Upper lobe of left lung (tissue), 6 donors: ENCODE measurements around the gene COBLL1. TPM values are rescaled to one million over a fixed set of nuclear protein-coding genes. Genes with fewer than 3 reads are reported as not detected.

ENCODE experiments used
- ATAC-seq, 2 donors: fragments of 200-7000 bp; cut with Tn5 transposase; one replicate each; pipeline ENCODE4 v1.9.1; 2022; ENCODE audit warnings: mild to moderate bottlenecking in 2 of 2, moderate library complexity in 2 of 2; ENCODE audit not compliant: low FRiP score in 2 of 2
- DNase-seq, 2 donors: peaks; one replicate each; pipeline ENCODE4 v3.0.0-alpha.2; 2019 to 2020
- H3K27ac ChIP-seq, 4 donors: fragments of 200-600 bp; sonication (generic); one replicate each; pipeline ENCODE4 v1.5.1; 2016 to 2019
- H3K27me3 ChIP-seq, 4 donors: fragments of 200-600 bp; sonication (generic); one replicate each; pipeline ENCODE4 v1.5.1; 2017 to 2019
- H3K36me3 ChIP-seq, 4 donors: fragments of 200-600 bp; sonication (generic); one replicate each; pipeline ENCODE4 v1.5.1; 2016 to 2019
- H3K4me1 ChIP-seq, 4 donors: fragments of 200-600 bp; sonication (generic); one replicate each; pipeline ENCODE4 v1.5.1; 2018 to 2019
- H3K4me3 ChIP-seq, 4 donors: fragments of 200-600 bp; sonication (generic); one replicate each; pipeline ENCODE4 v1.5.1; 2017 to 2019; ENCODE audit warnings: mild to moderate bottlenecking in 2 of 4, moderate library complexity in 1 of 4
- H3K9me3 ChIP-seq, 4 donors: fragments of 200-600 bp; sonication (generic); one replicate each; pipeline ENCODE4 v1.5.1; 2018 to 2019
- CTCF ChIP-seq, 6 experiments: fragments of 450-650 bp in 4 of 6; fragments of 200-600 bp in 2 of 6; sonication (generic) in 2 of 6; IDR thresholded peaks; one replicate each; pipeline ENCODE4 v1.5.1; 2016 to 2019; ENCODE audit warnings: antibody characterized with exemption in 6 of 6
- EP300 ChIP-seq, 4 donors: sonication (generic); formaldehyde crosslinking; IDR thresholded peaks; one replicate each; pipeline ENCODE4 v1.5.1; 2017; ENCODE audit warnings: antibody characterized with exemption in 4 of 4, control low read depth in 2 of 4
- POLR2A ChIP-seq, 4 donors: fragments of 450-650 bp; IDR thresholded peaks; one replicate each; pipeline ENCODE4 v1.5.1; 2016 to 2017; ENCODE audit warnings: antibody characterized with exemption in 4 of 4, mild to moderate bottlenecking in 2 of 4
- POLR2AphosphoS5 ChIP-seq, 2 donors: sonication (generic); formaldehyde crosslinking; IDR thresholded peaks; one replicate each; pipeline ENCODE4 v1.5.1; 2017; ENCODE audit warnings: antibody characterized with exemption in 2 of 2
- WGBS, 2 donors: methylation state at CpG; one replicate each; pipeline ENCODE4 v1.1.5; 2017 to 2018; 5-methylcytosine and 5-hydroxymethylcytosine counted together
- total RNA-seq, 6 donors: library from RNA; depleted of rRNA in 4 of 6; stranded (reverse); fragments of >200 nt in 4 of 6; gene quantifications; one replicate each; pipeline versions ENCODE4 v1.1.0 to v1.2.1, GENCODE V29; 2016 to 2021
- donor health status: DM: no; HTN: no; CAD: no; lungs with moderate emphysema.
- donor health status: DM: no; HTN: yes; CAD: no; lungs with severe emphysema.

COBLL1 gene
- total RNA-seq, 6 donors from 2014 or later = 64.3 to 128 (median 90.1) TPM

- H3K27ac ChIP-seq = no peak overlapping the region
- TF ChIP-seq CTCF (IDR thresholded peaks at IDR 0.05) (no peak), POLR2A (IDR thresholded peaks at IDR 0.05) (no peak), EP300 (IDR thresholded peaks at IDR 0.05) (no peak), POLR2AphosphoS5 (IDR thresholded peaks at IDR 0.05) (no peak)
- 78 to 84% methylated on average over 9 of the region's 9 CpGs for WGBS, 2 donors
Observed at GRCh38 chr2:164882276-164882675, 40.7 kb upstream of the COBLL1 start.

GRCh38 chr2:164881524-164881923 lies 39.9 kb upstream of the COBLL1 start:
- H3K9me3 ChIP-seq = no peaks in the 10 kb centered on the region
- H3K4me3 ChIP-seq = no peak overlapping the region
- H3K27me3 ChIP-seq = no peaks in the 10 kb centered on the region
- ATAC-seq (no peak), DNase-seq (no peak)
- no peaks in the 10 kb centered on the region for H3K36me3 ChIP-seq
- no peak overlapping the region for H3K27ac ChIP-seq
- 76 to 94% methylated on average over 1 of the region's 1 CpG for WGBS, 2 donors
- TF ChIP-seq CTCF (IDR thresholded peaks at IDR 0.05) (no peak), POLR2A (IDR thresholded peaks at IDR 0.05) (no peak), EP300 (IDR thresholded peaks at IDR 0.05) (no peak), POLR2AphosphoS5 (IDR thresholded peaks at IDR 0.05) (no peak)
- no peaks in the 10 kb centered on the region for H3K4me1 ChIP-seq

More at GRCh38 chr2:164882276-164882675, 40.7 kb upstream of the COBLL1 start:
- no peaks in the 10 kb centered on the region for H3K4me1 ChIP-seq
- DNase-seq = no peak
- ATAC-seq = peak in 1 of 2 donors; percentile 19
- H3K27me3 ChIP-seq = no peaks in the 10 kb centered on the region
- no peaks in the 10 kb centered on the region for H3K9me3 ChIP-seq
- H3K4me3 ChIP-seq = no peak overlapping the region
- H3K36me3 ChIP-seq = no peaks in the 10 kb centered on the region

GRCh38 chr2:164879901-164880535 lies 38.4 kb upstream of the COBLL1 start:
- TF ChIP-seq POLR2AphosphoS5 (IDR thresholded peaks at IDR 0.05) (no peak), EP300 (IDR thresholded peaks at IDR 0.05) (no peak), CTCF (IDR thresholded peaks at IDR 0.05) (no peak), POLR2A (IDR thresholded peaks at IDR 0.05) (no peak)
- Histone ChIP-seq H3K4me3 (no peak overlapping the region), H3K4me1 (no peaks in the 10 kb centered on the region), H3K27me3 (no peaks in the 10 kb centered on the region), H3K36me3 (no peaks in the 10 kb centered on the region), H3K9me3 (no peaks in the 10 kb centered on the region), H3K27ac (no peak overlapping the region)
- DNase-seq (no peak), ATAC-seq (no peak)
- WGBS, 2 donors = 84 to 87% methylated on average over 2 of the region's 2 CpGs

GRCh38 chr2:164877927-164878326 lies 36.3 kb upstream of the COBLL1 start:
- ATAC-seq = no peak
- H3K36me3 ChIP-seq = no peaks in the 10 kb centered on the region
- no peak overlapping the region for H3K27ac ChIP-seq
- TF ChIP-seq POLR2A (IDR thresholded peaks at IDR 0.05) = no peak
- no peak for TF ChIP-seq CTCF (IDR thresholded peaks at IDR 0.05)
- no peak for TF ChIP-seq POLR2AphosphoS5 (IDR thresholded peaks at IDR 0.05)
- no peak for TF ChIP-seq EP300 (IDR thresholded peaks at IDR 0.05)
- no peak overlapping the region for H3K4me3 ChIP-seq
- H3K4me1 ChIP-seq = no peaks in the 10 kb centered on the region
- DNase-seq = no peak
- no peaks in the 10 kb centered on the region for H3K9me3 ChIP-seq
- no peaks in the 10 kb centered on the region for H3K27me3 ChIP-seq

- H3K27me3 ChIP-seq = no peaks in the 10 kb centered on the region
- H3K4me1 ChIP-seq = no peaks in the 10 kb centered on the region
- WGBS, 2 donors = 84 to 94% methylated on average over 4 of the region's 4 CpGs
- DNase-seq (no peak), ATAC-seq (no peak)
- no peaks in the 10 kb centered on the region for H3K9me3 ChIP-seq
- H3K27ac ChIP-seq = no peak overlapping the region
- no peak overlapping the region for H3K4me3 ChIP-seq
- H3K36me3 ChIP-seq = no peaks in the 10 kb centered on the region
- no peak for TF ChIP-seq EP300 (IDR thresholded peaks at IDR 0.05)
- no peak for TF ChIP-seq POLR2A (IDR thresholded peaks at IDR 0.05)
- TF ChIP-seq POLR2AphosphoS5 (IDR thresholded peaks at IDR 0.05) = no peak
- no peak for TF ChIP-seq CTCF (IDR thresholded peaks at IDR 0.05)
Observed at GRCh38 chr2:164877169-164877568, 35.5 kb upstream of the COBLL1 start.
